ENCODE results near the gene EEF1AKMT3.

DNA sequence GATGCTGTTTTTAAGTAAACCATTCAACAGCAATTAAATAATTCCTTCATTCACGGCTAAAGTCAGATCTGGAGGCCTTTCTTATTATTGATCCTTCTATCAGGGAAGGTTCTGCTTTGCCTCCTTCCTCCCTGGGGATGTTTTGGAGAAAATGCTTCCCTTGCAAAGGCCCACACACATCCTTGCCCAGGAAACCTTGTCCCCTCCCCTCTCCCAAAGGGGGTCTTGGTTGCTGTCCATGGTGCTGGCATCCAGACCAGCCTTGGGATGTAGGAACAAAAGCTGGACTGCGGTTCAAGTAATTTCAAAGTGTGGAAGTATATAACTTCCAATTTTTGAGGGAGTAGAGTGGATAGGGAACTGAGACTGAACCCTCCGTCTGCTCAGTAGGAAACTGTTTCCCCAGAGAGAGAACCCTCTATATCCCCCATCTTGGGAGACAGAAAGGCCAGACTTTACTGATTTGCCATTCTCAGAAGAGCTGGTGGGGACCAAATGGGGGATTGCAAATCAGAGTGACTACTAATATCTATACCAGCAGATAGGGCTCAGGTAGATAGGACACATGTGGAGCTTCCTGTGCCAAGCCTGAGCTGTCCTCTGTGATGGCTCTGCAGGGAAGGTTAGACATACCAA lies 11.9 kb upstream of the EEF1AKMT3 start:
- TF ChIP-seq, protein P1, sequence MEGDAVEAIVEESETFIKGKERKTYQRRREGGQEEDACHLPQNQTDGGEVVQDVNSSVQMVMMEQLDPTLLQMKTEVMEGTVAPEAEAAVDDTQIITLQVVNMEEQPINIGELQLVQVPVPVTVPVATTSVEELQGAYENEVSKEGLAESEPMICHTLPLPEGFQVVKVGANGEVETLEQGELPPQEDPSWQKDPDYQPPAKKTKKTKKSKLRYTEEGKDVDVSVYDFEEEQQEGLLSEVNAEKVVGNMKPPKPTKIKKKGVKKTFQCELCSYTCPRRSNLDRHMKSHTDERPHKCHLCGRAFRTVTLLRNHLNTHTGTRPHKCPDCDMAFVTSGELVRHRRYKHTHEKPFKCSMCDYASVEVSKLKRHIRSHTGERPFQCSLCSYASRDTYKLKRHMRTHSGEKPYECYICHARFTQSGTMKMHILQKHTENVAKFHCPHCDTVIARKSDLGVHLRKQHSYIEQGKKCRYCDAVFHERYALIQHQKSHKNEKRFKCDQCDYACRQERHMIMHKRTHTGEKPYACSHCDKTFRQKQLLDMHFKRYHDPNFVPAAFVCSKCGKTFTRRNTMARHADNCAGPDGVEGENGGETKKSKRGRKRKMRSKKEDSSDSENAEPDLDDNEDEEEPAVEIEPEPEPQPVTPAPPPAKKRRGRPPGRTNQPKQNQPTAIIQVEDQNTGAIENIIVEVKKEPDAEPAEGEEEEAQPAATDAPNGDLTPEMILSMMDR (IDR thresholded peaks at IDR 0.05) = no peak
- no peak for TF ChIP-seq POLR2AphosphoS5 (IDR thresholded peaks at IDR 0.05)
